ENCODE data around the gene S100Z.
A peak's percentile ranks its signal among the peaks of the same experiment; 100 is the strongest.
"Not testable (repeated sequence)": the region's sequence is repeated elsewhere in the genome, so short reads cannot be mapped to it uniquely, and the experiment has no call there.

S100Z gene

DNA sequence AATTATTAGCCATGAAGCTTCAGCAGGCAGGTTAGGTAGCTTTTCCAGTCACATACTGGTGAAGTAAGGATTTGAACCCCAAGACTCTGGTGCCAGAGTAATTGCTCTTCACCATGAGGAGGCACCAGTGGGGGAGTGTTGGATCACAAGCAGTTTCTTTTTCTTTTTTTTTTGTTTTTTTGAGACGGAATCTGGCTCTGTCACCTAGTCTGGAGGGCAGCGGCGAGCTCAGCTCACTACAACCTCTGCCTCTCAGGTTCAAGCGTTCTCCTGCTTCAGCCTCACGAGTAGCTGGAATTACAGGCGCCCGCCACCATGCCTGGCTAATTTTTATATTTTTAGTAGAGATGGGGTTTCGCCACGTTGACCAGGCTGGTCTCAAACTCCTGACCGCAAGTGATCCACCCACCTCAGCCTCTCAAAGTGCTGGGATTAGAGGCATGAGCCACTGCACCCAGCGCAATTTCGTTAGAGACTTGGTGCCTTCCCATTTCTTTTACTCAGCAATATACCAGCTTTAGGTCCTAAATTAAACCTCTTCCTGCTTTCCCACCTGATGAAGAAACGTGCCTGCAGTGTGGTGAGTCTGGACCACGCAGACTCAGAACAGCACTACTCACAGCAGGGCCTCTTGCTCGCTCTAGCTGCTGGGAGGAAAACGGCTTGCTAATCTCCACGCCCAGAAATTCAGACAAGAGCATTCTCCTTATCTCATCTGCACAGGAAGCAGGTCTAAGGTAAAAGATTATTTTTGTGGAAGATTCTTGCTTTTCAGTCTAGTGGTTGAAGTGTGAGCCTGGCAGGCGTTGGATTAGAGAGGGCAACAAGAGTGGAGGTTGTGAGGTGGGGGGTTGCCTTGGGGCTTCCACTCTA lies at the start of gene S100Z:
TSS of gene S100Z (plus strand) at position 596 of the 873 bp plus-strand sequence. CDS start 25,346 bp downstream, outside the sequence.
- peak in 2 of 4 experiments; percentile 5 to 8 for DNase-seq

- DNase-seq, result no peak
Observed at GRCh38 chr5:76800579-76800978, 49.2 kb upstream of the S100Z start.

DNA sequence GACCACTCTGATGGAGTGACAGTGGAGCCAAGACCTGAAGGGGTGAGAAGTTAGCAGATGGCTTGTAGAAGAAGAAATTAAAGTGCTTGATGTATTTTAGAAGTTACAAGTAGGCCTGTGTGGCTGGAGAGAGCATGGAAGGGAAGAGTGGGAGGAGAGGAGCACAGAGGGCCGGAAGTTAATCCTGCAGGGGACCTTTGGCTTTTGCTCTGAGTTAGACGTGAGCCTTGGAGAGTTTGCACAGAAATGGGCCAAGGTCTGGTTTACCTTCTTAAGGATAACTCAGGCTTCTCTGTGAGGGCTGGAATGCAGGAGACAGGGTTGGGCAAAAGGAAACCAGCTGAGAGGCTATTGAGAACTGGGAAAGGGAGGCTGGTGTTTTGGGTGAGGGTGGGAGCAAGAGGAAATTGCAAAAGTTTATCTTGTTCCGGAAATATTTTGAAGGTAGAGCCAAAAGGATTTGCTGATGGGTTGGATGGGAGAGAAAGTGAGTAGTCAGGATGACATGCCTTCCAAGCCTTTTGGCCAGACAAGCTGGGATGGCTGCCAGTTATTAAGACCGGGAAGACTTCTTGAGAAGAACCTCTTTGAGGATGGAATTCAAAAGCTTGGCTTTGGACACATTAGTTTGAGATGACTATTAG lies 48.5 kb upstream of the S100Z start:
- DNase-seq, result no peak

- DNase-seq, result no peak
Observed at GRCh38 chr5:76801803-76802195, 48.0 kb upstream of the S100Z start.

DNA sequence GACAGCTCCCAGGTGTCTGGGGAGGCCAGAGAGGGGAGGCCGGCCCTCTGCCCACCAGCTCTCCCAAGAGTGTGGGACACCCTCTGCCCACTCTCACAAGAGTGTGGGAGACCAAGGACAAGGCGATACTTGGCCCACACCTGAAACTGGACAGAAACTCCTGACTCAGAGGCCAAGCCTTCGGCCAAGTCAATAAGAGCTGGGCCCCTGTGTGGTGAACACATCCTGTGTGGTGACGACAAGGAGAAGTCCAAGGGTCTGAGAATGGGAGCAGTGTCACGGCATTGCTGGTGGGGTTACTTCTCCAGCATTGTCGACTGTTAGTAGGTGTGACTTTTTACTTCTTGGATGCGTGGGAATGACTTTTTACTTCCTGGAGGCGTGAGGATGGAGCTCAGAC lies 45.5 kb upstream of the S100Z start:
- no peak for DNase-seq

- DNase-seq, result no peak
Observed at GRCh38 chr5:76805821-76806505, 43.9 kb upstream of the S100Z start.

- DNase-seq, result no peak
Observed at GRCh38 chr5:76807296-76807695, 42.5 kb upstream of the S100Z start.

DNA sequence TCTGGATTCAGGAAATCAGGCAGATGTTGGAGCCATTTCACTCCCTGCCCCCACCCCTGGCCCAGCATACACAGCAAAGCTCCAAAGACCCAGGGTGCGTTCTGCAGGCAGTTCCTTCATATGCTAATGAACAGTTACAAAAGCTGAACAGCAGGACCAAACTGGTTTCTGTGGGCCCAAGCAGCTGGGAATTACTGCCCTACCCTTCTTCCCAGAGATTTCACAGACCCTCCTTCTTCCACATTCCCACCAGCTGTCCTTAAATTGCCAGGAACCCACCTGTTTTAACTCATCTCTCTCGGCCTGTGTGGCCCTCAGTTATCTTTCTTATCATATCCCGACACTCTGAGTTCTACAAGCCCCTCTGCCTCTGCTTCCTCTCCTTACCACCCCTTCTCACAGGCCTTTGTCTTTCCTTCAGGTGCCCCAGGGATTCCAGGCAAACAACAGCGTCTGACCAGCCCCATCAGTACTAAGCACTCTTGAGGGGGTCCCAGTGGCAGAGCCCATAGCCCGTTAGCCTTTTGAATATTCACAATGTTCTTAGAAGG lies 41.6 kb upstream of the S100Z start:
- no peak for DNase-seq

- DNase-seq, result no peak
Observed at GRCh38 chr5:76809141-76809540, 40.7 kb upstream of the S100Z start.

- DNase-seq, result no peak
Observed at GRCh38 chr5:76810236-76810635, 39.6 kb upstream of the S100Z start.

DNA sequence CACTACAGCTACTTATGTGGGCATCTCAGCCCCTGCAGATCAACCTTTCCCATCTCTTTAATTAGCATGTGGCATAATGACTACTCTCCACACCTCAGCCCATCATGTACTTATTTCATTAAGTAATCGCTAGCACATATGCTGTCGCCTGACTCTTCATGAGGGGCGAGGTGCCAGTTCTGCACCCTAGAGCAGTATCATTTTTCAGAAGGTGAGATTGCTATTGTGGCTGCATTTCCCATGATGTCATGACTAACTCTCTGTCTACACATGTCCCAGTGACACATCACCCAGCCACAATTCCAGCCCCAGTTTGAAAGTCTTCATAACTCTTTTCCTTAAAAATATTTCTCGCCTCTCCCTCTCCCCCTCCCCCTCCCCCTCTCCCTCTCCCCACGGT lies 38.6 kb upstream of the S100Z start:
- DNase-seq, result no peak

DNA sequence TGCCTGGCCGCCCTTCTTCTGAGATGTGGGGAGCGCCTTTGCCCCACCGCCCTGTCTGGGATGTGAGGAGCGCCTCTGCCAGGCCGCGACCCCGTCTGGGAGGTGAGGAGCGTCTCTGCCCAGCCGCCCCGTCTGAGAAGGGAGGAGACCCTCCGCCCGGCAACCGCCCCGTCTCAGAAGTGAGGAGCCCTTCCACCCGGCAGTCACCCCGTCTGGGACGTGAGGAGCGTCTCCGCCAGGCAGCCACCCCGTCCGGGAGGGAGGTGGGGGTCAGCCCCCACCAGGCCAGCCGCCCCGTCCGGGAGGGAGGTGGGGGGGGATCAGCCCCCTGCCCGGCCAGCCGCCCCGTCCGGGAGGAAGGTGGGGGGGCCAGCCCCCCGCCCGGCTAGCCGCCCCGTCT lies 37.6 kb upstream of the S100Z start:
- not testable (repeated sequence) for DNase-seq

DNA sequence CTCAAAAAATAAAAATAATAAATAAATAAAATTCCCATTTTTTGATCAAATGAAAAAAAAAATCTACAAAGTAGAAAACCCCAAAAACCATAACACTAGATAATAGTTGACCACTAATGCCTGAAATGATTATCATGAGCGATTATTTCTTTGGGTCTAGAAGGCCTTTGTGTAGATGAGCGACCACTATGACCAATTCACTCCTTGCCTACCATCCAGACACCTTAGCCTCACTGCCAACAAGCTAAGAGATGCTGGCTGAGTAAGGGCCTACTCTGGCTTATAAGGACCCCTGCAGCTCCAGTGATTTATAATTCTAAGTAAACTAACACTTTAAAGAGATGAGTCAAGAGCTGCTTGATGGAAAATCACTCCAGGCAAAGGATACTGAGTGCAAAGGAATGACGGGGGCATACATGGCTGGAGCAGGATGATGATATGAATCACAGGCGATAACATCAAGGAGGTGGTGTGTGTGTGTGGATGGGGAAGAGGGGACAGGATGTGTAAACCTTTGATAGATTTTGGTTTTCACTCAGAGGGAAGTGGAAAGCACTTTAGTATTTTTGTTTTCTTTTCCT lies 35.7 kb upstream of the S100Z start:
- no peak for DNase-seq

DNA sequence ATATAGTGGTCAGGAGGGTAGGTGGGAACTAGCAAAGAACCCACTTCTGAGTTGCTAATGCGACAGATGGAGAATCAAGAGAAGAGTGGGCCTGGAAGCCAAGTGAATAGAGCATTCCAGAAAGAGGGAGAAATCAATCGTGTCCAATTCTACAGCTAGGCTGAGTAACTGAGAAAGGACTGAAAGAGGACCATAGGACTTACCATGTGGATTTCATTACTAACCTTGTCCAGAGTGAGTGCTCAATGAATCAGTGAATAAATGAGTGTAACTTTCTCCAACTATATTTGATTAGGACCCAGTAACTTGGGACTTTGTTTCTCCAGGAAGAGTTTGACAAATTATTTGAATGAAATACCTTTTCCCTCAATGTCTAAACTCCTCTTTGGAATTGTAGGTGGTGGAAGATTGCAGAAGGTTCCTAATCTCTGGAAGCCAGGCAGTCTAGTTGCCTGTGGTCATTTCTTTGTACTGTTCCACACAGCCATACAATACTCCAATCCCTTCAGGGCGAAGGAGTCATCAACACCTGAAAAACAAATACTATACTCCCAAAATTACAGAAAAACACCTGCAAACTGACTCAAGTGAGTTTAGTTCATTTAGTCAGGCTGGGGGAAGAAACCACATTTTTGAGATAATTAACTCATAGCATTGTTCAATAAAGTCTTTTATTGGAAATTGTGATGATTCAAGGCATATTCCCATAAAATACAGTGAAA lies 33.5 kb upstream of the S100Z start:
- no peak for DNase-seq

DNA sequence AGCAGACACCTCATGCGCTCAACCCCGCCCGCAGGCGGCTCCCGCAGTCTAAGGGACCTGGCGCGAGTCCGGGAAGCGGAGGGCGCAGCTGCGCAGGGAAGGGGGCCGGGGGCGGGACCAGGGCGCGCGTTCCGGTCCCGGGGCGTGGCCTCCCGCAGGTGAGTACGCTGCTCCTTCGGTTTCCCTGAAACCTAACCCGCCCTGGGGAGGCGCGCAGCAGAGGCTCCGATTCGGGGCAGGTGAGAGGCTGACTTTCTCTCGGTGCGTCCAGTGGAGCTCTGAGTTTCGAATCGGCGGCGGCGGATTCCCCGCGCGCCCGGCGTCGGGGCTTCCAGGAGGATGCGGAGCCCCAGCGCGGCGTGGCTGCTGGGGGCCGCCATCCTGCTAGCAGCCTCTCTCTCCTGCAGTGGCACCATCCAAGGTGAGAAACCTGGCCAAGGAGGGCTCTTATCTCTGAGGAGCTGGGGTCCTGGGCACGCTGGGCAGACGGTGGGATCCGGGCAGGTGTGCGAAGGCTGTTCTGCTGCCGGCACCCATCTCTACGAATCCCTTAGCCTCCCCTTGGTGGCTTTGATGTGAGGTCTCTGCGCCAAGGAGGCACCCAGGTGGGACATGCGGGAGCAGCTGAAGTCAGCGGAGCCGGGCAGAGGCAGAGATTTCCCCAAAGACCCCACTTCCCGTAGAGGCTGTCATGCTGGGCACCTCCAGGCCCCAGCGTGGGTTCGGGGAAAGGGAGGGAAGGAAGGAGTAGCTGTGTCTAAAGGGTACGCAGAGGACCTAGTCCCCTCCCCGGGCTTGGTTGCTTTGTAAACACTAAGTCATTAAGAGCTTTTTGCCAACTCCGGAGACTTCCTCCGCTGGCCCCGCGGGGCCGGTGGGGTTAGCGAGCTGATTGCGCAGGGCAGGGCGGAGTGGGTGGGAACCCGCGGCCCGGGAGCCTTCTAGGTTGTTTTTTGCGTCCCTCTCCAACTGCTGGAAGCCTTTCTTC lies 30.7 kb upstream of the S100Z start, which contains the start of gene F2RL1:
TSS of gene F2RL1 (plus strand) at position 187 of the 988 bp plus-strand sequence. CDS start at position 340, 153 bp downstream.
- DNase-seq, result peak; percentile 8 to 31 (median 26)

DNA sequence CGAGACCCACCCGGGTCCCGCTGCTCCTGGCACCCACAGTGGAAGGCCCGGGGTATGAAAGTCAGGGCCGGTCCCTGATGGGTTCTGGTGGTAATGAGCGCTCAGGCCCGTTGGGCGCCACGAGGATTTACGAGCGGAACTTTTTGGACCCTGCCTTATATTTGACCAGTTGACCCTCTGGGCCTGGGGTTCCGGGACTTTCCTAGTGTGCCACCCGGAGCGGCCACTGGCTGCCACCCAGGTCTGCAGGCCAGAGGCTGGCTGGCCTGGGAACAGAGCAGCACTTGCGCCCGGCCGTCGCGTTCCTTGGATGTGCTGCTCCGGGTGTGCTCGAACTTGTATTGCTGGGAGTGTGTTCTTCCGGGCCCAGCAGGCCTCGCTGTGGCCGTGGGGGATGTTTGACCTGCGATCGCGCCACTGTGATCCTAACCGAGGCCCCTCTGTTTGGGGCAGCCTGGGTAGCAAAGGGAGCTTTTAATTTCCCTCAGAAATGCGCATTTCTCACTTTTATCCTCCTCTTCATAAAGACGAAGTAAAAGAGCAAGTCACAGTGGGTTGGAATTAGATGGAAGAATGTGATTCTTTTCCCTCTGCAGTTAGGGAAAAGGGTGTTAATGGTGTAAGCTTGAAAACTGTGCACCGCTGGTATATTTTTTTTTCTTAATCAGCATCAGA lies 29.8 kb upstream of the S100Z start:
- no peak for DNase-seq

DNA sequence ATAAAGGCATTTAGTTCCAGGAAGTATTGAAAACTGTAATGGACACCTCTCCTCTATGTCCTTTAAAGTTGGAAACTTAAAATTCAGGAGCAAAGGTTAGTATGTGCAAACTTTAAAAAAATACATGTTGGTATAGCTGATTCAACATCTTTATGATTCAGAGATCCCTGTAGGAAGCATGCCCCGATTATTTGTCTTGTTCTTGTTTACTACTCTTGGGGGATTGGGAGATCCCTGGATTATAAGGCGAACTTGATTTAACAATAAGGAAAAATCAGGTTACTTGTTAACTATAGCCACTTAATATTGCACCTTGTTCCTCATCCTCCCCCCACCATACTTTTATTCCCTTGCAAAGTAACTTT lies 29.3 kb upstream of the S100Z start:
- DNase-seq, result no peak

DNA sequence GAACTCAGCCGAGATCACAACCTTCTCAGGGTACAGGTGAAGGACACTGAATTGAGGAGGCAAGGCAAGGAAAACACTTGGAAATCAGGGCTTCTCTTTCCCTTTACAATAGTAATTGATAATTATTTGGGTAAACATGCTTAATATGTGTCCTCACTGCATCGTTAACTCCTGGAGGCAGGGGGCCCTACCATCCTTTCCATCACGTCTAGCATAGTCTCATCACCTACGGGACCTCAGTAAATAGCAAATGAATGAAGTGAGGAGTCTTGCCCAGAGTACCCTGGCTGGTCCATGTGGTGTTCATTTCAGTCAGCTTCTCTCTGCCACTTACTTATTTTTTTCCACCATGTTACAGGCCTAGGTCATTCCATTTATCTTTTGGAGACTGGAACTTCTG lies 28.7 kb upstream of the S100Z start:
- DNase-seq, result no peak

- not testable (repeated sequence) for DNase-seq
Observed at GRCh38 chr5:76822105-76822731, 27.6 kb upstream of the S100Z start.

DNA sequence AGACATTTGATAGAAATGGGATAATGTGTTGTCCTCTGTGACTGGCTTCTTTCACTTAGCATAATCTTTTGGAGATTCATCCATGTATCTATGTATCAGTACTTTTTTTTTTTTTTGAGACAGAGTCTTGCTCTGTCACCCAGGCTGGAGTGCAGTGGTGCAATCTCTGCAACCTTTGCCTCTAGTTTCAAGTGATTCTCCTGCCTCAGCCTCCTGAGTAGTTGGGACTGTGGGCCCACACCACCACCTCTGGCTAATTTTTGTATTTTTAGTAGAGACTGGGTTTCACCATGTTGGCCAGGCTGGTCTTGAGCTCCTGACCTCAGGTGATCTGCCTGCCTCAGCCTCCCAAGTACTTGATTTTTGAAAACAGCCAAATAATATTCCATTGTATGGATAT lies 23.4 kb upstream of the S100Z start:
- DNase-seq, result not testable (repeated sequence)
